GM12864 (cell line): ENCODE measurements around the gene CDC42BPA.

Experiments
- DNase-seq: peaks from one replicate; pipeline ENCODE4 v3.0.0-alpha.2; 2011; ENCODE audit warnings: low read depth
- H3K4me3 ChIP-seq: 2 replicates; pipeline ENCODE4 v1.5.1; 2011; ENCODE audit warnings: mild to moderate bottlenecking, low read depth, low read length, control low read depth
- CTCF ChIP-seq: IDR thresholded peaks from 2 replicates; pipeline ENCODE4 v1.5.1; 2011; ENCODE audit warnings: low read depth, mild to moderate bottlenecking, moderate library complexity, low read length, control low read depth, inconsistent platforms; ENCODE audit errors: missing control alignments

CDC42BPA gene

GRCh38 chr1:226991920-226992319 is 326.4 kb downstream of the CDC42BPA start:
- H3K4me3 ChIP-seq, result no peak overlapping the region
- no peak for DNase-seq
- TF ChIP-seq CTCF, result no peak

GRCh38 chr1:226990133-226990716 is 328.1 kb downstream of the CDC42BPA start:
- no peak for TF ChIP-seq CTCF
- DNase-seq, result no peak
- no peak overlapping the region for H3K4me3 ChIP-seq

- H3K4me3 ChIP-seq, result no peak overlapping the region
- no peak for DNase-seq
- TF ChIP-seq CTCF, result no peak
Observed at GRCh38 chr1:226989085-226989920, 329.0 kb downstream of the CDC42BPA start.

- no peak for DNase-seq
- no peak for TF ChIP-seq CTCF
- H3K4me3 ChIP-seq, result no peak overlapping the region
Observed at GRCh38 chr1:226988334-226988666, 330.0 kb downstream of the CDC42BPA start.

GRCh38 chr1:226987623-226988333 is 330.5 kb downstream of the CDC42BPA start:
- TF ChIP-seq CTCF, result no peak
- no peak overlapping the region for H3K4me3 ChIP-seq
- DNase-seq, result no peak

GRCh38 chr1:226987179-226987536 is 331.1 kb downstream of the CDC42BPA start:
- TF ChIP-seq CTCF, result no peak
- no peak for DNase-seq
- no peak overlapping the region for H3K4me3 ChIP-seq
